RWPE2 (cell line): ENCODE results near the gene PPM1H.

Experiments
- ATAC-seq: fragments of 200-7000 bp; cut with Tn5 transposase; 3 replicates; pipeline ENCODE4 v1.9.1; 2021; ENCODE audit warnings: low read depth
- DNase-seq: peaks from one replicate; pipeline ENCODE4 v3.0.0-alpha.2; 2020; ENCODE audit warnings: low spot score
- H3K27ac ChIP-seq: fragments of 450-650 bp; 2 replicates; pipeline ENCODE4 v1.5.1; 2017; ENCODE audit warnings: mild to moderate bottlenecking; ENCODE audit not compliant: poor library complexity, severe bottlenecking
- H3K27me3 ChIP-seq: fragments of 250-450 bp; sonication (Bioruptor Pico); 2 replicates; pipeline ENCODE4 v1.5.1; 2021; ENCODE audit warnings: mild to moderate bottlenecking, moderate library complexity; ENCODE audit not compliant: insufficient read depth, poor library complexity, severe bottlenecking
- H3K36me3 ChIP-seq: fragments of 250-450 bp; sonication (Bioruptor Pico); 2 replicates; pipeline ENCODE4 v1.5.1; 2020; ENCODE audit warnings: low read depth, mild to moderate bottlenecking, moderate library complexity
- H3K4me1 ChIP-seq: fragments of 250-450 bp; sonication (Bioruptor Pico); 2 replicates; pipeline ENCODE4 v1.5.1; 2021; ENCODE audit warnings: mild to moderate bottlenecking, moderate library complexity; ENCODE audit not compliant: insufficient read depth, poor library complexity, severe bottlenecking
- H3K4me3 ChIP-seq: fragments of 250-450 bp; sonication (Bioruptor Pico); 2 replicates; pipeline ENCODE4 v1.5.1; 2021; ENCODE audit warnings: mild to moderate bottlenecking, moderate library complexity; ENCODE audit not compliant: severe bottlenecking
- H3K9me3 ChIP-seq: fragments of 250-450 bp; sonication (Bioruptor Pico); 2 replicates; pipeline ENCODE4 v1.5.1; 2021; ENCODE audit warnings: mild to moderate bottlenecking, moderate library complexity; ENCODE audit not compliant: severe bottlenecking
- CTCF ChIP-seq: fragments of 450-650 bp; IDR thresholded peaks from one replicate; pipeline ENCODE4 v1.5.1; 2017; ENCODE audit warnings: mild to moderate bottlenecking, moderate library complexity; ENCODE audit not compliant: poor library complexity, severe bottlenecking

Gene PPM1H

GRCh38 chr12:62689042-62689839, 245.7 kb downstream of the PPM1H start:
- ATAC-seq: no peak
- no peak for TF ChIP-seq CTCF
- H3K9me3 ChIP-seq: no peaks in the 10 kb centered on the region
- H3K27me3 ChIP-seq: no peaks in the 10 kb centered on the region
- no peak for DNase-seq
- peaks cover 4% of the 10 kb centered on the region for H3K4me1 ChIP-seq
- no peaks in the 10 kb centered on the region for H3K36me3 ChIP-seq
- no peak overlapping the region for H3K27ac ChIP-seq
- no peak overlapping the region for H3K4me3 ChIP-seq

- TF ChIP-seq CTCF: no peak
- no peaks in the 10 kb centered on the region for H3K4me1 ChIP-seq
- no peaks in the 10 kb centered on the region for H3K27me3 ChIP-seq
- no peak overlapping the region for H3K27ac ChIP-seq
- H3K4me3 ChIP-seq: no peak overlapping the region
- no peak for DNase-seq
- no peaks in the 10 kb centered on the region for H3K36me3 ChIP-seq
- no peaks in the 10 kb centered on the region for H3K9me3 ChIP-seq
- no peak for ATAC-seq
Measured at GRCh38 chr12:62686938-62687337, 248.0 kb downstream of the PPM1H start.

GRCh38 chr12:62684570-62685295, 250.2 kb downstream of the PPM1H start:
- TF ChIP-seq CTCF: no peak
- ATAC-seq: no peak
- no peaks in the 10 kb centered on the region for H3K27me3 ChIP-seq
- no peak for DNase-seq
- no peaks in the 10 kb centered on the region for H3K9me3 ChIP-seq
- H3K4me1 ChIP-seq: no peaks in the 10 kb centered on the region
- H3K27ac ChIP-seq: no peak overlapping the region
- no peak overlapping the region for H3K4me3 ChIP-seq
- no peaks in the 10 kb centered on the region for H3K36me3 ChIP-seq

- no peaks in the 10 kb centered on the region for H3K36me3 ChIP-seq
- no peak overlapping the region for H3K27ac ChIP-seq
- DNase-seq: no peak
- no peak for ATAC-seq
- H3K9me3 ChIP-seq: no peaks in the 10 kb centered on the region
- H3K27me3 ChIP-seq: no peaks in the 10 kb centered on the region
- no peaks in the 10 kb centered on the region for H3K4me1 ChIP-seq
- no peak for TF ChIP-seq CTCF
- H3K4me3 ChIP-seq: no peak overlapping the region
Measured at GRCh38 chr12:62683776-62684569, 251.0 kb downstream of the PPM1H start.
